ENCODE results near the gene SH3RF2.

The SH3RF2 gene

DNA sequence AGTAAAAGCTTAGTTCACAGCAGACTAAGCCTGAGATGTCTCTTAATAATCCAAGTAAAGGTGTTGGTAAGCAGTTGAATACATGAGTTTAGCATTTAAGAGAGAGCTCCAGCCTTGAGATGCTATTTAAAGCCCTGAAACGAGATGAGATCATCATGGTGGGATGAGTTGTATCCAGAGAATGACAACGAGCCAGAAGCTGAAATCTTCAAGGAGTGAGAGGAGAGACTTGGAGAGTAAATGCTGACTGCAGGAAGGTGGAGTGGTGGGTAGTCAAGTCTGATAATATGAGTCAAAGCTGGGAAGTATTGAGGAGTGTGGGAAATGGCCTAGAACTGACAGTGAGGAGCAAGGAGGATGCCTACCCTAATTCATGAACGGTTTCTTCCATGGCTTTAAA lies 115.3 kb downstream of the SH3RF2 start:
- DNase-seq: no peak

DNA sequence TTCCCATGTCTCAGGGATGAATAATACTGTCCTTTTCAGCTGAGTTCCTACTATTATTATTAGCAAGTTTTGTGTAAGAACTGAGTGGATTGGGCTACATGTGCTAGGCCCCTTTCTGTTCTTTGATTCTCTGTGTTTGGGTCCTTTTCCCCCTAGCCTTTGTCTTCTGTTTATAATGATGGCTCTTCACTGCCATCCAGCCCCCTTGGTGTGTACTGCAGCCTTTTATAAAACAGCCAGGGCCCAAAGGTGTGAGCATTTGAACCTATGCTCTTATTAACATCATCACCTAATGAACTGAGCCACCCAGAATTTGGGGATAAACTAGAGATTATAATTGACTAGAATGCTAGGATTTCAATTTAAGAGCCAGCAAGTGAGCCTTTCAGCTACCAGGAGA lies 116.4 kb downstream of the SH3RF2 start:
- DNase-seq: no peak

DNA sequence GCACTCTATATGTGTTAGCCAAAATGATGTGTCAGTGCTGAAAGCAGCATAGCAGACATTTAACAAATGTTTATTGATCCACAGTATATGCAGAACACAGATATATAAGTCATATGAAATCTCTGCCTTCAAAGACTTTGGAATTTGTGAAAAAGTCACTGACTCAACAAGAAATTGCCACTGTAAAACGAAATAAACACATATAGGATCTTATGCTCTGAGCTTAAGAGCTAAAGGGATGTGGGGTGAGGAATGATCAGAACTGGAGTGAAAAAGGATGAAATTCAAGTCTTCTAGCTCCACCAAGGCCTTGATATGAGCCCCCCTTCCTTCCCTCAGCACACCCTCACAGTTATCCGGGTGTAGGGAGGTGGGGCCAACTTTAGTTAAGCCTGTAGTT lies 119.1 kb downstream of the SH3RF2 start:
- DNase-seq: no peak

DNA sequence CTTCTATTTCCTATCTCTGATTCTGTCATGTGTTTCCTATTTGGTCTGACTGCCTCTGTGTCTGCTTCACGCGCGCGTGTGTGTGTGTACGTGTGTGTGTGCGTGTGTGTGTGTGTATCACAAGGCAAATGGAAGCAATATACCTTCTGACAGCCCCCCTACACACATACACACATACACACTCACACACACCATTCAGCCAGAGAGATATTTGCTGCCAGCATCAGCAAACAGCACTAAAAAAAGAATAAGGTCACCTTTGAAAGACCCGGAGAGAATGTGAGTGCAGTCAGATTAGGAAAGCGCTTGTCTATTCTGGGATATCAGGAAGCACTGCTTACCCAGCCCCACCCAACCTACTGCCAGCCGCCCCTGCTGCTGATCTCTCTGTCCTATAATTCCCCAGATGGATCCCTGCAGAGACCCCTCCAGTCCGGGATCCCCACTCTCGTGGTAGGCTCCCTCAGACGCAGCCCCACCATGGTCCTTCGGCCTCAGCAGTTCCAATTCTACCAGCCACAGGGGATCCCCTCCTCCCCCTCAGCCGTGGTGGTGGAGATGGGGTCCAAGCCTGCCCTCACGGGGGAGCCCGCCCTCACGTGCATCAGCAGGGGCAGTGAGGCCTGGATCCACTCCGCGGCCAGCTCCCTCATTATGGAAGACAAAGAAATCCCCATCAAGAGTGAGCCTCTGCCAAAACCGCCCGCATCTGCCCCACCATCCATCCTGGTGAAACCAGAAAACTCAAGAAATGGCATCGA lies 123.3 kb downstream of the SH3RF2 start:
- no peak for DNase-seq

DNA sequence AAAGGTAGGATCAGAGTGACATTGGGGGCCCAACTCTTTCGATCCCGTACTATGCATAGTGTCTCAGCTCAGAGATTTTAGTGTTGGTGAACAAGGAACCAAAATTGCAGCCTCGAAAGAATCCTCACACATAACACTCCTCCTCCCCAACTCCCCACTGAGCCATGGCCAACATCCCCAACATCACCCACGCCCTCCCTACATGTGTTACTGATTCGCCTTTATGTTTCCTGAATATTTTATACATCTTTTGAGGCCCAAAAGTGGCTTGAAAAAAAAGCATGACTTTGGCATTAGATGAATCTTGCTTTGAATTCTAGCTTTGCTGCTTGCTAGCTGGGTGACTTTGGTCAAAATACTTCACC lies 123.8 kb downstream of the SH3RF2 start:
- DNase-seq: no peak

DNA sequence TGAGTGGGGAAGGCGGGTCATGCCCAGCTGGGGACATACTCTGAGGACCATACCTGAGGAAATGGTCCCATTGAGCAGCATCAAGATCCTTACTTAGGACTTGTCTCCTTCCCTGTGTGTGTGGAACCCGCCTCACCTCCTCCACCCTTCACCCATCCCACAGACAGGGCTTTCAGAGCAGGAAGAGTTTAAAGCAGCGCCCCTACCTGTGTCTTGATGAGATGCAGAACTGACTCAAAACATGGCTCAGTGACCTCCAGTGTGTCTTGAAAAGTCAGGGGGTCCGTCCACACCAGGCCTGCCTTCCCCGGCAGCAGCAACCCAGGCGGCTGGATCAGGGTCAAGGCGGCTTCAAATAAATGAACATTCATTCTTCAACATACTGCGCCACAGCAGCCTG lies 130.6 kb downstream of the SH3RF2 start:
- no peak for DNase-seq

DNA sequence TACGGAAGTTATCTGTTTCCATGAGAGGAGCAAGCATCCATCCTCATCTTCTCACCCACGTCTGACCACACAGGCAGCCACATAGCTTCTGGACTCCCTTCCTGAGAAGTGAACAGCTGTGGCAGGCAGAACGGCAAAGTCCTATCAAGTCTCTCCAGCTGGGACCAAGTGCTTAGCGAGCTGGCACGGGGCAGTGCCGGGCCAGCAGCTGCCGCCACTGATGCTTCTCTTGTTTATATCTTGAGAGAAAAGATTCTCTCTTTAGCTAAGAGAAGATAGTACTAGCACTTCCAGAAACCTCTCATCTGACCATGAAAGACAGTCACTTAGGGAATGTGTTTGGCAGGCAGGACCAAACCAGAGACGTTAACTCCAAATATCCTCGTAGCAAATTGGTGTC lies 131.8 kb downstream of the SH3RF2 start:
- DNase-seq: no peak

DNA sequence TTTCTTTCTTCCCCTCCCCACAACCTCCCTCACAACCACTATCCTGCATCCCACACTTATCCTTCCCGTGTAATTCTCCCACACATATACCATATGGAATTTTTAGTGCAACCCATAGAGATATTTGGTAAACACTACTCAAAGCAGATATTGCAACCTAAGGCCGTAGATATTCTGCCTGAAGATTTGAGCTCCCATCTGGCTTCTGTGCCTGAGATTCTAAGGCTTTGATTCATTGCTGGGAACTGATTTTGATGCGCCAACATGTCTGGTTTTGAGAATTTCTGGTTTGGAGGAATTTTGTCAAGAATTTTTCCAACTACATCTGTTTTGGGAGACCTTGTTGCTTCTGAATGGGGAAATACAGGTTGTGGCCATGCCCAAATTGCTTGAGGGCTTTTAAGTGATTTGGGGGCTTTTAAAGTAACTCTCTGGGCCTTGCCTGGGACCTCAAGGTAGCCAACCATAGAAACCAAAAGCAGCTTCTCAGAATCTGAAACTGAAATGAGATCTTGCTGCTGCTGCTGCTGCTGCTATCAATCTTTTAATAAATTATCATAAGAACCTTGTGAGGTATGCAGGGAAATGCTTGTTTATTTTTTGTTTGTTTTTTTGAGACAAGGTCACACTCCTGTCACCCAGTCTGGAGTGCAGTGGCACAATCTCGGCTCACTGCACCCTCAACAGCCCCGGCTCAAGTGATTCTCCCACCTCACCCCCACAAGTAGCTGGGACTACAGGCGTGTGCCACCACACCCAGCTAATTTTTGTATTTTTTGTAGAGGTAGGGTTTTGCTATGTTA lies 132.8 kb downstream of the SH3RF2 start:
- no peak for DNase-seq

DNA sequence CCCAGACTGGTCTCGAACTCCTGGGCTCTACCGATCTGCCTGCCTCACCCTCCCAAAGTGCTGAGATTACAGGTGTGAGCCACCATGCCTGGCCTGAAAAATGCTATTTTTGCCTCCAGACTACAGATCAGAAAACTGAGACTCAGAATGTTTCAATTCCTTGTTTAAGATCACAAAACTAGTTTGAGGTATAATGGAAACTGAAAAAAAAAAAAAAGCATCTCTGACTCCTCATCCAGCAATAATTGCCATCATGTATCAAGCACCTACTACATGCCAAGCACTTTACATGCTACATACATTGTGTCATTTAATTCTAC lies 133.4 kb downstream of the SH3RF2 start:
- DNase-seq: no peak

DNA sequence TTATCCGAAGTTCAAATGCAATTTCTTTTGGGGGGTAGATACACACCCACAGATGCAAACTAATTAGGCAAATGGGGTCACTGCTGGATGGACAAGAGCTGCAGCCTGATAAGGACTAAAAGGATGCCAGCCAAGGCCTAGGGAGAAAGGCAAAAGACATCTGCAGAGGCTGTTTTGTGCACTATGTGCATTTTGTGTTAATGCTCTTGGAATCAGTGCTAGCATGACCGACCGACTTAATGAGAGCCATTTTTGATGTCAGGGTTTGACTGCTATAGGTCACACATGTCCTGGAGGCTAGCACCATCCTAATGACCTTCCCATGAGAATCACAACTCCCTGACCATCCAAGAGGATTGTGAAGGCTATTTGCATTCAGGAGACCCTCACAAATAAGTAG lies 134.4 kb downstream of the SH3RF2 start:
- no peak for DNase-seq

DNA sequence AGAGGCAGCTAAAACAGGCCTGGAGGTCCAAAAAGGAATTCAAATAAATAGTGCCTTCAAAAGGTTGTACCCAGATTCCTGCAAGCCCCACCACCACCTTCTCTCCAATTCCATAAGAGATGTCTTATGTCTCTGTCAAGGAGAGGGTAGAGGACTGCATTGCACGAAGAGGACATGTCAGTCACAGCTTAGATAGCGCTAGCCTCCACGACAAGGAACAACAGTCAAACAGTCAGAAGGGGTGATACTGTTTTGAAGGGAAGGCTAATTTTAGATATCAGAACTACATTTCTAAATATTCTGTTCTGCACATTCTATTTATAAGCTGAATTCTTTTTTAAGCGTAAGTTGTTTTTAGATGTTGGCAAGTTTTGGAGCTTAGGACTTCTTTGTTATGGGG lies 134.8 kb downstream of the SH3RF2 start:
- DNase-seq: no peak

DNA sequence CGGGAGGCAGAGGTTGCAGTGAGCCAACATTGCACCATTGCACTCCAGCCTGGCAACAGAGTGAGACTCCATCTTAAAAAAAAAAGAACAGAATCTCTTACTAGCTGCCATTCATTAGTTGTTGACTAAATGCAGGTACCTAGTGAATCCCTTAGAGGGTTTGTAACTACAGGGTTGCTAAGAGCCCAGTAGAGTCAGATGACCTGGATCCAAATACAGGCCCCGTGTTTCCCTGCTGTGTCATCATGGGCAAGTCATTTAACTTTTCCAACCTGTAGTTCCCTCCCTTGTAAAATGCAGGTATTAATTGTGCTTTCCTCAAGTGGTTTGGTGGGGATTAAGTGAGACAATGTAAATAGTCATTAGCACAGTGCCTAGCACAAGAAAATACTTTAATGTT lies 136.2 kb downstream of the SH3RF2 start:
- peak; percentile 2 for DNase-seq

DNA sequence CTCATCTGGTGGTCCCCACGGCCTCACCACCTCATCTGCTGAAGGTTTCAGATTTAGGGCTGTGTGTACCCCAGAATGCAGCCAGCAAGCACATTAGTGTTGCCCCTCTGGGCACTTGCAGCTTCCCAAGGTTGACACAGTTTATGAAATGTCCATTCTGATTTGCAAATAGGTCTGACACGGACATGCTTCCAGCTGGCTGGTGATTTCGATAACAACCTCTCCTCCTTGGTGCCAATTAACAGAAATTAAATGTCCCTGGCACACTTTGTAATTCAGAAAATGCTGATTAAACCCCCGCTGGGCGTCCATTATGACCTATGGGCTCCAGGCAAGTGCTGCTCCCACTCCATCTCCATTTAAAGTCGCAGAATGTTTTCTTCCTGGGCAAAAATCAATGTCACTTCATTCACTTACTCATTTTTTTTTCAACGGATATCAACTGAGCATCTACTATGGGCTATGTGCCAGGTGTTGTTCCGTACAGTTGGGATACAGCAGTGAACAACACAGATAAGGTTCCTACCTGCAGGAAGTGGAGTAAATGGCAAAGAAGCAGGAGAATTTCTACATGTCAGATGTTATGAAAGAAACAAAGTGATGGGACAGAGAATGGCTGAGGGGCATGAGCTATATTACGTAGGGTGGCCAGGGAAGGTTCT lies 137.0 kb downstream of the SH3RF2 start:
- DNase-seq: no peak

DNA sequence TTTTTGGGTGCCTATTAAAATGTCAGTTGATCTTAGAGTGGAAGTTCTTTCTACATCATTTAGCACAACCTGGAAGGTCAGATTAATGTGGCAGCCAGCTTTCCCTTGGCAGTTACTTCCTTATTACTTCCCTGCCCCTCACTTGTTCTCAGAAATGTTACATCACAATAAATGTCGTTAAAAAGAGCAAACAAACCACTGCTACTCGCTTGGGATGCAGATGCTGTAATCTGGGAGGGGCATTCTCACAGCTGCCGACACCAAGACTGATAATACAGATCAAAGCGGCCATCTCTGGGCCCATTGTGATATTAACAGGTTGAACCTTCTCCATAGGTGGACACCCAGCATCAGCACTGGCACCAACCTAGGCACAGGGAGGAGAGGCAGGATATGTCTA lies 139.7 kb downstream of the SH3RF2 start:
- no peak for DNase-seq

DNA sequence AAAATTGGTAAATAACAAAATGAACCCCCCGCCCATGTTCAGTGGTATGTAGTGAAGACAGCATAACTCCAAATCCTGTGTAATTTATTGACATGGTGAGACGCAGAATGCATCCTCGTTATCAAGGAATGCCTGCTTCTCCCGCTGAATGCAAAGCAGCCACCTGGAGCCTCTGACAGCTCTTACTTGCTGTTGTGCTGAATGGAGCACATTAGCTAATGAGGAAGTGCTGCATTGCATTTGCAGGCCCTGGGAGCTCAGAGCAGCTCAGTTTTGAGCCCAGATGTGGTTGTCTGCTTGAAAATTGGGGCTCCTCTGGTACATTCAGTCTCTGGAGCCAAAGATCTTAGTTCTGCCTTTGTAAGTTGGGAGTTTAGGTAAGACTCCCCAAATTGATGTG lies 140.1 kb downstream of the SH3RF2 start:
- DNase-seq: no peak

DNA sequence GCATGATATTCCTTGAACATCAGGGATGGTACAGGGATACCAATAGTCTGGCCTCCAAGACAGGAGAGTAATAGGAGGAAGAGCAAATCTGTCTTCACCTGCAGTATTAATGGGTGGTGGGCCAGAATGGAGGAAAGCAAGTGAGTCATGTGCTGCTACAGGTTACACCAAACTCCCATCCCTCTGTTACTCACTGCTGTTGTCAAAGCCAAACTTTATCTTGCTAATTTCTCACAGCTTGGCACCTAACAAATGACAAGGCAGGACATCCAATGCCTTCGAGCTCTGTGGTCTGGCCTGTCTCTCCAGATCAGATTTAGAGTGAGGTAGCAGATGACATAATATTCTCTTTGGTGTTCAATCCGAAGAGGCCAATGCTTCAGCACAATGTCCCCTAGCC lies 142.2 kb downstream of the SH3RF2 start:
- DNase-seq: no peak

DNA sequence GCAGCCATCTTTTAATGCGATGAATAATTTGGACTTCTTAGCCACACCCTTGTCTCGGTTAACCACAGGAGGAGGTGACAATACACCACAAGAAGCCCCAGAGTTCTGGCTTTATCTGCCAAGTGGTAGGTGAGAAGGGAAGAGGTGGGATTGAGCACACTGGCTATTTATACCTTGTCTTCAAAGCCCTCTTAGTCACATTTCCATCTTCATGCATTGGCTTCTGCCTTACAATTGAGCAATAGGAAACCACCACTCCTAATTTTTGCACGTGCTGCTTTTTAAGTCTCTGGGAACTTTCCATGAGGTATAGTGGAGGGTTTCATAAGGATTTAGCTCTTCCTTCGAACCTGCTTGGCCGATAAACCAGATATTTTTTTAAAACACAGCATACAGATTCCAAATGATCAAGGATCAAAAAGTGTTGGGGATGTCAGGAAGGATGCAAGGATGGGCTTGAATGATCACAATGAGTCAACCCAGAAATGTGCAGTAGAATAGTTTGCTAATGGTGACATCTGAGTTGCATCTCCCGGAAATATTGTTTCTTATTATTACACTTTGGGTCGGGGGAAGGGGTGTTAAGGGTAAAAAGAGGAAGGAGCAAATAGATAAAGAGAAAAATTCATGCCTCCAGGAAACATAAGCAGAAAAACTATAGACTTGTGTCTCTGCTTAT lies 143.5 kb downstream of the SH3RF2 start:
- no peak for DNase-seq

DNA sequence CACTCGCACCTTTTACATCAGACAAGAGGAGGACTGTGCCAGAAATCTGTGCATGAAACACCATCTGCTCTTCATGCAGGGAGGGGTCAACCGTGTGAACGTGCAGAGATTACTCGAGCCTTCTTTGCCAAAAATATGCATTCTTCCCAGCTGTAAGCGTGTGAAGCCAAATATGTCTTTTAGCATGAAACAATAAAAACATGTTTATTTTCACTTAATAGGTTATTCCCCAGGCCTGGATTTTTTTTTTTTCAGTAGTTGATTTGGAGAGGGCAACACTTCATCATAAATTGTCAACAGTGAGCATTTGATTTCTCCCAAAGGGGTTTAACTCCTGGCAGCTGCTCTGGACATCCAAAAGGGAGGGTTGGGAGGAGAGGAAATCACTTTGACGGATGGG lies 145.2 kb downstream of the SH3RF2 start:
- no peak for DNase-seq

DNA sequence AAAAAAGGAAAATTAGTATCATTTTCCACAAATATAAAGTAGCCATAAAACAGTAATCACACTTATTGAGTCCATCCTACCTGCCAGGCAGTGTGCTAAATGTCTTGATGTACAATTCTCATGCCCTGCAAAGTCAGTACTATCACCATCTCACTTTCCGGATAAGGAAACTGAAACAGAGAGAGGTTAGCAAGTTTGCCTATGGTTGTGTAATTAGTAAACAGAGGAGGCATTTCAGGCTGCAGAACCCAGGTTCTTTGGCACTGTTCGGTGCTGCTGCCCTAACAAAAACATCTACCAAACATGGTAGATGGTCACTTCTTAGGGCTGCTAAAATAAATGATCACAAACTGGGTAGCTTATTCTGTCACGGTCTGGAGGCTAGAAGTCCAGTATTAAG lies 146.4 kb downstream of the SH3RF2 start:
- no peak for DNase-seq

DNA sequence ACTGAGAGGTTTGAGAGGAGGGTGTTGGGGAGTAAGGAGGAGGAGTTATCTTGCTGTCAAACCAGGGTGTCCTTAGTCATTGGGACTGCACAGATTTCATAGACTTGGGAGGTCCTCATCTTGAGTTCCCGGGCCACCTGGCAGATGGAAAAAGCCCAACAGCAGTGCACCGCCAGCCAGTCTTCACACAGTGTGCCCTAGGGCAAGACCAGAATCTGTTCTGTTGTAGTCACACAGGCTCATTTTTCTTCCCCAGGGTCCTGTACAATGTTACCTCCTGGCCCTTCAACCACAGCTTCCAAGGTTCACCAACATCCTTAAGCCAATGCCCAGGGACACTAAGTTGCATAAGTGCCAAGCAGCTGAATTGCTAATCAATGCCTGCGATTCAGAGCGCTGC lies 148.0 kb downstream of the SH3RF2 start:
- DNase-seq: no peak

DNA sequence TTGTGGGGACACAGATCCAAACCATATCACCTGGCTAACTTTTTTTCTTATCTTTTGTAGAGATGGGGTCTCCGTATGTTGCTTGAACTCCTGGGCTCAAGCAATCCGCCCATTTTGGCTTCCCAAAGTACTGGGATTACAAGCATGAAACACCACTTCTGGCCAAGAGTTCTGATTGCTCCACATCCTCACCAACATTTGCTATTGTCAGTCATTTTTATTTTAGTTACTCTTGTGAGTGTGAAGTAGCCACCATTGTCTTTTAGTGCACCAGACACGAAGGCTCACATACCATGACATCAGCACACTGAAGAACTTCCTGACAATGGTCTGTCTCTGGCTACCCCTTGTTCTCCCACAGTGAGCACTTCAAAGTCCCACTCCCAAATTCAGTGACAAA lies 151.7 kb downstream of the SH3RF2 start:
- no peak for DNase-seq

DNA sequence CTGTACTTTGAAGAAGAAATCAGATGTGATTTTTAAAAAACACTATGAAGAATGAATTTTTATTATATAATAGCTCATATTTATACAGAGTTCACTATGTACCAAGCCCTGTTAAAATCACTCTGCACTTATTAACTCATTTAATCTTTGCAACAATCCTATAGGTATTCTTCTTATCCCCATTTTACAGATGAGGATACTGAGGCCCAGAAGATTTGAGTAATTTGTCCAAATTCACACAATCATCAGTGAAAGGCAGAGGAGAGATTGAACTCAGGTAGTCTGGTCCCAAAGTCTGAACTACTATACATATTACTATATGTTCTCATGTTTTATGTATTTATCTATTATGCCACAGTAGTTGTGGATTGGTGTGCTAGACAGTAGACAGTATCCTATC lies 152.9 kb downstream of the SH3RF2 start:
- no peak for DNase-seq

DNA sequence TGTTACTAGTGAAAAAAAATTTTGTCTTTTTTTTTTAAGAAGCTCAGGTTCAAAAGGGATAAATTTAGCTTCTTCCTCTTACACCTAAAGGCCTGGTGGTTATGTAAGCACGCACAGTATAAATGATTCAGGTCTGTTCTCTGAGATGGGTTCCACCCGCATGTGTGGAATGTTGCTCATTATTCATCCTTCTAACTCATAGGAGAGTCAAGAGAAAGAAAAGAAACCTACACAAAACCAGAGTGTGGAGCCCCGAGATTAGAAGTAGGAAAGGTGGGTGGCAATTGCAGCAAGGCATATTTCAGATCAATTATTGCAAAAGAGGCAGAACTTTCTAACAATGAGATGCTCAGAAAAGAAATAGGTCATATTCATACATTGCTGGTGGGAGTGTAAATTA lies 155.5 kb downstream of the SH3RF2 start:
- DNase-seq: no peak

DNA sequence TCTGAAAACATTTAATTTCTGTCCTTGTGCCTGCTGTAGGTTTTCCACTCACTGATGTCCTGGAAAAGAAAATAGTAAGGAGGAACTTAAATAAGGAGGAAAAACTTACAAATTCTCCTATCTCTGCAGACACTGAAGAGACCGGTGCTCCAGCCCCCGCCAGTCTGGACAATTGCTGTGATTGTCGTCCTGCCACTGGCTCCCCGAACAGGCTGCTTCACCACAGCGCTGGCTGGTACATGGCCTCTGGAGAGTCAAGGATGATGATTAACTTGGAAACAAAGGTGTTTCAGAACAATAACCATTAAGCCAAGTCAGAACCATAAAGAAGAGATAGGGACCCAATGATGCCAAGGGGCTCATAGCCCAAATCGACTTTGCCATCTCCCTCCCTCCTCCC lies 161.7 kb downstream of the SH3RF2 start:
- no peak for DNase-seq

All from NCI-H510A treated with DMSO at 0.1 percent for 48 hours (cell line).